Lung (tissue), 12 donors: ENCODE results near the gene CACNA1E. TPM values are rescaled to one million over a fixed set of nuclear protein-coding genes. Genes with fewer than 3 reads are reported as not detected.
A peak's percentile ranks its signal among the peaks of the same experiment; 100 is the strongest.

Experiments used
- ATAC-seq: fragments of 200-7000 bp; cut with Tn5 transposase; one replicate; pipeline ENCODE4 v1.9.1; 2020; ENCODE audit warnings: moderate number of reproducible peaks; ENCODE audit not compliant: insufficient read depth, low FRiP score
- DNase-seq, 3 donors: peaks; one replicate each; pipeline ENCODE4 v3.0.0-alpha.2; 2013 to 2017
- H3K27ac ChIP-seq, 2 donors: one replicate each; pipeline ENCODE4 v1.5.1; 2013; ENCODE audit warnings: mild to moderate bottlenecking in 2 of 2, moderate library complexity in 2 of 2, control low read depth in 1 of 2, inconsistent platforms in 1 of 2, low read depth in 1 of 2, low read length in 1 of 2
- H3K27me3 ChIP-seq, 3 donors: one replicate each; pipeline ENCODE4 v1.5.1; 2013; ENCODE audit warnings: low read length in 2 of 3; ENCODE audit not compliant: control insufficient read depth in 3 of 3, insufficient read depth in 3 of 3
- H3K36me3 ChIP-seq, 4 donors: one replicate each; pipeline ENCODE4 v1.5.1; 2013; ENCODE audit warnings: low read length in 4 of 4, mild to moderate bottlenecking in 1 of 4, moderate library complexity in 1 of 4; ENCODE audit not compliant: control insufficient read depth in 4 of 4, insufficient read depth in 4 of 4
- H3K4me1 ChIP-seq, 5 donors: one replicate each; pipeline ENCODE4 v1.5.1; 2013; ENCODE audit warnings: low read length in 5 of 5, mild to moderate bottlenecking in 2 of 5, moderate library complexity in 1 of 5; ENCODE audit not compliant: control insufficient read depth in 5 of 5, insufficient read depth in 5 of 5
- H3K4me3 ChIP-seq: one replicate; pipeline ENCODE4 v1.5.1; 2013; ENCODE audit warnings: mild to moderate bottlenecking, control low read depth, moderate library complexity
- H3K9ac ChIP-seq, 2 donors: one replicate each; pipeline ENCODE4 v1.5.1; 2013; ENCODE audit warnings: low read length in 2 of 2, control low read depth in 1 of 2; ENCODE audit not compliant: insufficient read depth in 1 of 2
- H3K9me3 ChIP-seq, 4 donors: one replicate each; pipeline ENCODE4 v1.5.1; 2013; ENCODE audit warnings: low read length in 3 of 4, mild to moderate bottlenecking in 1 of 4, moderate library complexity in 1 of 4; ENCODE audit not compliant: control insufficient read depth in 4 of 4, insufficient read depth in 3 of 4
- CTCF ChIP-seq: IDR thresholded peaks from 2 replicates; pipeline ENCODE4 v1.5.1; 2012; ENCODE audit warnings: mild to moderate bottlenecking; ENCODE audit errors: control extremely low read depth, extremely low read depth
- WGBS, 2 donors: extraction: QIAGEN DNeasy Blood & Tissue Kit; methylation state at CpG; one replicate each; pipeline ENCODE4 v1.1.7; 2013; 5-methylcytosine and 5-hydroxymethylcytosine counted together
- polyA plus RNA-seq, 2 donors: library from polyadenylated mRNA; stranded (reverse); fragments of 200-250 nt; gene quantifications; one replicate each; pipeline ENCODE4 v1.2.1, GENCODE V29; 2013
- total RNA-seq, 2 donors: library from RNA; depleted of rRNA in 1 of 2; stranded (reverse); fragments of >200 nt in 1 of 2; gene quantifications; one replicate each; pipeline ENCODE4 v1.2.1, GENCODE V29; 2014 to 2021
- donor health status: control.
- donor health status: control.
- donor health status: Bipolar disorder and iron deficiency.
- donor health status: healthy.
- donor health status: DM: yes; HTN: yes; CAD: no.

The CACNA1E gene
- total and polyA plus RNA-seq, 4 donors: 0.02 to 1.4 (median 0.80) TPM

GRCh38 chr1:181637998-181638397 is 154.7 kb downstream of the CACNA1E start:
- no peak for TF ChIP-seq CTCF
- Histone ChIP-seq H3K27me3 (peaks cover 0 to 2% (median 0%) of the 10 kb centered on the region in 3 donors), H3K9ac (no peak overlapping the region), H3K4me1 (peaks cover 0 to 7% (median 0%) of the 10 kb centered on the region in 5 donors), H3K36me3 (no peaks in the 10 kb centered on the region), H3K4me3 (no peak overlapping the region), H3K9me3 (peaks cover 0 to 1% (median 0%) of the 10 kb centered on the region in 4 donors), H3K27ac (no peak overlapping the region)
- ATAC-seq (no peak), DNase-seq (peak; percentile 57 to 75 (median 73))

- Histone ChIP-seq H3K27ac (no peak overlapping the region), H3K9me3 (peaks cover 0 to 1% (median 0%) of the 10 kb centered on the region in 4 donors), H3K36me3 (no peaks in the 10 kb centered on the region), H3K4me1 (peaks cover 0 to 7% (median 0%) of the 10 kb centered on the region in 5 donors), H3K9ac (no peak overlapping the region), H3K4me3 (no peak overlapping the region), H3K27me3 (peaks cover 0 to 2% (median 0%) of the 10 kb centered on the region in 3 donors)
- peak in 1 of 3 donors; percentile 27 for DNase-seq
- TF ChIP-seq CTCF: no peak
- ATAC-seq: no peak
- 68 to 77% methylated on average over 3 of the region's 3 CpGs for WGBS, 2 donors
Observed at GRCh38 chr1:181640956-181641355, 157.6 kb downstream of the CACNA1E start.

GRCh38 chr1:181643631-181644030 is 160.3 kb downstream of the CACNA1E start:
- H3K9me3 ChIP-seq: peaks cover 0 to 1% (median 0%) of the 10 kb centered on the region in 4 donors
- H3K27me3 ChIP-seq: peaks cover 0 to 6% (median 0%) of the 10 kb centered on the region in 3 donors
- no peak overlapping the region for H3K9ac ChIP-seq
- H3K27ac ChIP-seq: no peak overlapping the region
- H3K4me1 ChIP-seq: no peaks in the 10 kb centered on the region
- DNase-seq: no peak
- 80 to 84% methylated on average over 3 of the region's 3 CpGs for WGBS, 2 donors
- H3K4me3 ChIP-seq: no peak overlapping the region
- no peak for TF ChIP-seq CTCF
- no peak for ATAC-seq
- no peaks in the 10 kb centered on the region for H3K36me3 ChIP-seq

GRCh38 chr1:181645171-181645570 is 161.9 kb downstream of the CACNA1E start:
- Histone ChIP-seq H3K27me3 (peaks cover 0 to 6% (median 0%) of the 10 kb centered on the region in 3 donors), H3K9ac (no peak overlapping the region), H3K4me1 (no peaks in the 10 kb centered on the region), H3K9me3 (no peaks in the 10 kb centered on the region), H3K27ac (no peak overlapping the region), H3K4me3 (no peak overlapping the region), H3K36me3 (no peaks in the 10 kb centered on the region)
- DNase-seq: no peak
- WGBS, 2 donors: 88 to 92% methylated on average over 5 of the region's 5 CpGs
- ATAC-seq: no peak
- TF ChIP-seq CTCF: no peak
